Right atrium auricular region (tissue), 2 donors: ENCODE data around the gene TAS2R1. TPM values are rescaled to one million over a fixed set of nuclear protein-coding genes. Genes with fewer than 3 reads are reported as not detected.

Source experiments
- DNase-seq: peaks from one replicate; pipeline ENCODE4 v3.0.0-alpha.2; 2019; ENCODE audit warnings: low spot score
- H3K27ac ChIP-seq, 2 donors: fragments of 200-600 bp; sonication (generic); 1 replicate in 1 of 2; 2 replicates in 1 of 2; pipeline ENCODE4 v1.5.1; 2016 to 2019
- H3K27me3 ChIP-seq, 2 donors: fragments of 200-600 bp; sonication (generic); one replicate each; pipeline versions ENCODE4 v1.5.1 to v1.6.0; 2017 to 2019
- H3K36me3 ChIP-seq: fragments of 200-600 bp; sonication (generic); one replicate; pipeline ENCODE4 v1.5.1; 2016
- H3K4me1 ChIP-seq, 2 donors: fragments of 200-600 bp; sonication (generic); one replicate each; pipeline versions ENCODE4 v1.5.1 to v1.6.0; 2017 to 2019
- H3K4me3 ChIP-seq, 2 donors: fragments of 200-600 bp; sonication (generic); 1 replicate in 1 of 2; 2 replicates in 1 of 2; pipeline ENCODE4 v1.5.1; 2017 to 2019; ENCODE audit warnings: mild to moderate bottlenecking in 1 of 2, moderate library complexity in 1 of 2
- H3K9me3 ChIP-seq, 2 donors: fragments of 200-600 bp; sonication (generic); one replicate each; pipeline ENCODE4 v1.5.1; 2019
- total RNA-seq, 2 donors: library from RNA; depleted of rRNA; stranded (reverse); fragments of >200 nt; gene quantifications; one replicate each; pipeline ENCODE4 v1.1.0, GENCODE V29; 2016
- TF ChIP-seq, protein P1 (sequence below), 2 donors: fragments of 200-600 bp; sonication (generic); IDR thresholded peaks; one replicate each; pipeline ENCODE4 v1.5.1; 2019; ENCODE audit warnings: antibody characterized with exemption in 2 of 2

TAS2R1 gene
- total RNA-seq, 2 donors from 2014 or later, result not detected

DNA sequence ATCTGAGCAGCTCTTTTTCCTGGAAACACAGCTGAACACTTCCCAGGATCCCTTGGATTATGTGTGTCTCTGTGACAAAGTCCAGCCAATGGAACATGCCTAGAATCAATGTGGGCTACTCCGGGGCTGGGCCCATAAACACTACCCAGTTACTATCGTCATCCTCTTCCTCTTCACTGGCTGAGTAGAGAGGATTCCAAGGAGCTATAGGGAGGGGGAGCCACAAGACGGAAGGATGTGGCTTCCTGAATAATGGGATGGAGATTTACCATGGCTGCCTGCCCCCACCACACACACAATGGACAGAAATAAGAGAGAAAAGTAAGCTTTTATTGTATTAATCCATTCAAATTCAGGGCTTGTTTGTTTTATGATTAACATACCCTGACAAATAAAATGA is 22.1 kb upstream of the TAS2R1 start:
- H3K27ac ChIP-seq, result no peak overlapping the region
- DNase-seq, result no peak
- no peaks in the 10 kb centered on the region for H3K4me1 ChIP-seq
- H3K4me3 ChIP-seq, result no peak overlapping the region
- no peaks in the 10 kb centered on the region for H3K27me3 ChIP-seq
- TF ChIP-seq, protein P1, sequence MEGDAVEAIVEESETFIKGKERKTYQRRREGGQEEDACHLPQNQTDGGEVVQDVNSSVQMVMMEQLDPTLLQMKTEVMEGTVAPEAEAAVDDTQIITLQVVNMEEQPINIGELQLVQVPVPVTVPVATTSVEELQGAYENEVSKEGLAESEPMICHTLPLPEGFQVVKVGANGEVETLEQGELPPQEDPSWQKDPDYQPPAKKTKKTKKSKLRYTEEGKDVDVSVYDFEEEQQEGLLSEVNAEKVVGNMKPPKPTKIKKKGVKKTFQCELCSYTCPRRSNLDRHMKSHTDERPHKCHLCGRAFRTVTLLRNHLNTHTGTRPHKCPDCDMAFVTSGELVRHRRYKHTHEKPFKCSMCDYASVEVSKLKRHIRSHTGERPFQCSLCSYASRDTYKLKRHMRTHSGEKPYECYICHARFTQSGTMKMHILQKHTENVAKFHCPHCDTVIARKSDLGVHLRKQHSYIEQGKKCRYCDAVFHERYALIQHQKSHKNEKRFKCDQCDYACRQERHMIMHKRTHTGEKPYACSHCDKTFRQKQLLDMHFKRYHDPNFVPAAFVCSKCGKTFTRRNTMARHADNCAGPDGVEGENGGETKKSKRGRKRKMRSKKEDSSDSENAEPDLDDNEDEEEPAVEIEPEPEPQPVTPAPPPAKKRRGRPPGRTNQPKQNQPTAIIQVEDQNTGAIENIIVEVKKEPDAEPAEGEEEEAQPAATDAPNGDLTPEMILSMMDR (IDR thresholded peaks at IDR 0.05), result no peak
- H3K9me3 ChIP-seq, result no peaks in the 10 kb centered on the region
- H3K36me3 ChIP-seq, result no peaks in the 10 kb centered on the region

DNA sequence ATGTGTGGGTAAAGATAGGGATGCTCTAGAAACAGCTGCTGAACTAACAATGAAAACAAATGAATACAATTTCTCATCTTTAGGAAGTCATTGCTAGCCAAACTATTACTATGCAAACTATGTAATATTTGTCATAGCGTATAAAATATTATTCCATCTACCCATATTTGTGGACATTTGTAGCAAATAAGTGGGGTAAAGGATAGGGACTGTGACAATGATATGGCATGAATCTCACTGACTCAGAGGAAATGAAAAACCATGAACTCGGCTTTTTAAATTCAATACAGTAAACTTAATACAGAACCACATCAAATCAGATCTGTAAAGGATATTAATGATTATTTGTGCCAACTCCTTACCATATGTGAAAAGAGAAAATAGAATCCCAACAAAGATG is 16.7 kb upstream of the TAS2R1 start:
- no peaks in the 10 kb centered on the region for H3K27me3 ChIP-seq
- H3K4me1 ChIP-seq, result no peaks in the 10 kb centered on the region
- DNase-seq, result no peak
- no peaks in the 10 kb centered on the region for H3K36me3 ChIP-seq
- no peak overlapping the region for H3K27ac ChIP-seq
- TF ChIP-seq, protein P1 (IDR thresholded peaks at IDR 0.05), result no peak
- H3K9me3 ChIP-seq, result no peaks in the 10 kb centered on the region
- no peak overlapping the region for H3K4me3 ChIP-seq

DNA sequence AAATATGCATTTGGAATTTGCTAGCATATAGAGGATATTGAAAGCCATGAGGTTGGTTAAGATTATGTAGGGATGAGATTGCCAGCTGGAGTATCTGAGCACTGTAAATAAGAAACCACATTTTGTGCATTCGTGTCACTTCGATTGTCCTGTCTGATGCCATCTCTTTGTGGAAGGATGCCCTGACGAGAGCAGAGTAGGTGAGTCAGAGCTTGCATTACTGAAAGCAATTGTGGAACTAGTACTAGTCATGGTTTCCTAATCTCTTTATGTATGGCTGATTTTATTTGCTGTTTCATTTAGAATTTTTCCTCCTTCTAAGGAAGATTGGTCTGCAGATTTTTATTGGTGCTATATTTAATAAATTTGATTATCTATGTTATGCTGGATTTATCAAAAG is 14.5 kb upstream of the TAS2R1 start:
- Histone ChIP-seq H3K27ac (no peak overlapping the region), H3K36me3 (no peaks in the 10 kb centered on the region), H3K4me1 (no peaks in the 10 kb centered on the region), H3K4me3 (no peak overlapping the region), H3K27me3 (no peaks in the 10 kb centered on the region), H3K9me3 (no peaks in the 10 kb centered on the region)
- TF ChIP-seq, protein P1 (IDR thresholded peaks at IDR 0.05), result no peak
- no peak for DNase-seq

DNA sequence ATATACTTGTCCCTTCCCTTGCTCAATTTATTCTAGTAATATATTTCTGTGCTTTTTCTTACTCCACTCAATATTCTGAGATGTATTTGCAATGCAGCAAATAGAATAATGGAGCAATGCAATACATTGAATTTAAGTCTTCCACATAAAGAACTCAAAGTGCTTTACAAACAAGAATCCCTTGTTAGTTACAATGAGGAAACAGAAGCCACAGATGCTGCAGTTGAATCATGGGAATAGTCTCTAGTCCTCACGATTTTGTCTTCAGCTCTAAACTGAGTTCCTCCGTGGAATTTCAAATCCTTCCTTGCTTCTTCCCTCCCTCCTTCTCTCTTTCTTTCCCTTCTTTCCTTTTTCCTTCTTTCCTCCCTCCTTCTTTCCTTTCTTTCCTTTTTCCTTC is 12.5 kb upstream of the TAS2R1 start:
- no peak overlapping the region for H3K27ac ChIP-seq
- H3K9me3 ChIP-seq, result peaks cover 0 to 6% of the 10 kb centered on the region in 2 donors
- no peaks in the 10 kb centered on the region for H3K4me1 ChIP-seq
- no peaks in the 10 kb centered on the region for H3K27me3 ChIP-seq
- no peaks in the 10 kb centered on the region for H3K36me3 ChIP-seq
- TF ChIP-seq, protein P1 (IDR thresholded peaks at IDR 0.05), result no peak
- H3K4me3 ChIP-seq, result no peak overlapping the region
- no peak for DNase-seq

DNA sequence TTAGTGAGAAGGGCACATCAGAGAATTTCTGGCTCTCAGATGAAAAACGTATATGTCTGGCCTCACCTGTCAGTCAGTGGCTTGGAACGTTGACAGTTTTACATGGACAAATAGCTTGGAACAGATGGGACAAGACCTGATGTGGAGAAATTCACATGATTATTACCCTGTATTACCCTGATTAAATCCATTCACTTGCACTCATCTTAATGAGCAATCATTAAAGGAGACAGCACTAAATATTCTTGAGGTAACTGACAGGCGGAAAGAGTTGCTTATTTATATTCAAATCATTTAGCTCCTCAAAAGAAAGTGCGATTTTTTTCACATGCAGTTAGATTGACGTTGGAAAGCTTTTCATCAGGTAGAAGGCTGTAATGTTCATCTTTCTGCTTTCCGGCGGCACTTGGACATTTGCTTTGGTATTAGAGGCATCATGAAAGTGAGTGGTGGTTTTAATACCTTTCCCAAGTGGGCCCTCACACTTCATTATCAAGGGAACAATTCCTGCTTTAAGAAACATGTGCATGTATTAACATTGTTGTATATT is 11.7 kb upstream of the TAS2R1 start:
- Histone ChIP-seq H3K27me3 (no peaks in the 10 kb centered on the region), H3K27ac (no peak overlapping the region), H3K9me3 (peaks cover 0 to 13% of the 10 kb centered on the region in 2 donors), H3K36me3 (no peaks in the 10 kb centered on the region), H3K4me1 (no peaks in the 10 kb centered on the region), H3K4me3 (no peak overlapping the region)
- no peak for DNase-seq
- TF ChIP-seq, protein P1 (IDR thresholded peaks at IDR 0.05), result no peak

DNA sequence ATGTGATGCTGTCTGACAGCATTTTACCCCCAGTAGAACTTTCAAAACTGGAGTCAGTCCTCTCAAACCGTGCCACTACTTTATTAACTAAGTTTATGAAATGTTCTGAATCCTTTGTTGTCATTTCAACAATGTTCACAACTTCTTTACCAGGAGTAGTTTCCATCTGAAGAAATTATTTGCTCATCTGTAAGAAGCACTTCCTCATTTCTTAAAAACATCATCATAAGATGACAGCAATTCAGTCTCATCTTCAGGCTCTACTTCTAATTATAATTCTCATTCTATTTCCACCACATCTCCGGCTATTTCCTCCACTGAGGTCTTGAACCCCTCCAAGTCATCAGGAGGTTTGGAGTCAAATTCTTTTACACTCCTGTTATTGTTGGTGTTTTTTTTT is 2.3 kb upstream of the TAS2R1 start:
- no peaks in the 10 kb centered on the region for H3K36me3 ChIP-seq
- no peaks in the 10 kb centered on the region for H3K4me1 ChIP-seq
- peaks cover 0 to 13% of the 10 kb centered on the region in 2 donors for H3K9me3 ChIP-seq
- no peak for DNase-seq
- TF ChIP-seq, protein P1 (IDR thresholded peaks at IDR 0.05), result no peak
- H3K27ac ChIP-seq, result no peak overlapping the region
- no peak overlapping the region for H3K4me3 ChIP-seq
- H3K27me3 ChIP-seq, result no peaks in the 10 kb centered on the region
